ENCODE results near the gene NCKIPSD. TPM values are rescaled to one million over a fixed set of nuclear protein-coding genes. Genes with fewer than 3 reads are reported as not detected.

The NCKIPSD gene
- polyA plus RNA-seq, 3 donors, result 4.2 to 14.8 (median 4.3) TPM

GRCh38 chr3:48689384-48689783 lies 3.7 kb upstream of the NCKIPSD start:
- H3K27me3 Mint-ChIP-seq (ENCODE audit: low read depth in 3 of 3), result peaks cover 0 to 5% (median 3%) of the 10 kb centered on the region in 3 donors
- peaks cover 64% of the 10 kb centered on the region for H4K20me1 ChIP-seq (ENCODE audit: insufficient read depth, low read length)
- intact Hi-C loops (cut with micrococcal nuclease), result loop anchor here (5.0 to 10.0 kb wide), 4 partner anchors 135 to 415 kb away; partner anchors contain the start of gene PFKFB4 (in 1 of the 2)
- H3K4me2 ChIP-seq (replicated peaks; ENCODE audit: extremely low read depth, low read length, poor library complexity, severe bottlenecking), result no peak overlapping the region
- no peak overlapping the region for H3K9ac ChIP-seq (ENCODE audit: insufficient read depth, low read length, poor library complexity, severe bottlenecking)
- no peak for TF ChIP-seq CTCF (IDR thresholded peaks at IDR 0.05)
- H3K4me3 ChIP-seq (replicated peaks in 1 of 3; ENCODE audit: low read depth in 2 of 3, low read length in 3 of 3), result no peak overlapping the region
- no peaks in the 10 kb centered on the region for H3K9me3 Mint-ChIP-seq
- DNase-seq, result no peak
- H3K27ac Mint-ChIP-seq, result peak overlapping the region in 1 of 7 donors; percentile 30
- peaks cover 15 to 20% of the 10 kb centered on the region in 2 donors for H3K4me1 ChIP-seq (ENCODE audit: control insufficient read depth in 1 of 2, insufficient read depth in 2 of 2, low read length in 2 of 2)
- no peaks in the 10 kb centered on the region for H3K9me3 ChIP-seq (replicated peaks in 1 of 2; ENCODE audit: control insufficient read depth in 1 of 2, insufficient read depth in 1 of 2, low read length in 2 of 2)
- H3K27me3 ChIP-seq (ENCODE audit: control insufficient read depth in 2 of 2, insufficient read depth in 2 of 2, low read length in 2 of 2), result no peaks in the 10 kb centered on the region
- peaks cover 64 to 72% of the 10 kb centered on the region in 2 donors for H3K36me3 ChIP-seq (replicated peaks in 1 of 2; ENCODE audit: control insufficient read depth in 1 of 2, insufficient read depth in 2 of 2, low read length in 2 of 2)
- no CpG with 5 or more reads among the region's 5 CpGs for WGBS (ENCODE audit: insufficient coverage)
- H3K79me2 ChIP-seq (ENCODE audit: insufficient read depth, low read length), result peaks cover 21% of the 10 kb centered on the region
- peaks cover 22% of the 10 kb centered on the region for H3K4me1 Mint-ChIP-seq
- no peak overlapping the region for H2AFZ ChIP-seq (ENCODE audit: insufficient read depth, low read depth, low read length, poor library complexity, severe bottlenecking)
- H3K4me3 Mint-ChIP-seq, result no peak overlapping the region
- H3K36me3 Mint-ChIP-seq, result peaks cover 55 to 69% of the 10 kb centered on the region in 2 donors
- no peak overlapping the region for H3K27ac ChIP-seq (ENCODE audit: low read depth in 1 of 2, low read length in 2 of 2)

- H3K4me3 Mint-ChIP-seq, result no peak overlapping the region
These were observed 3.0 kb upstream of the NCKIPSD start for GRCh38 chr3:48688737-48689075.

More at GRCh38 chr3:48688737-48689075, 3.0 kb upstream of the NCKIPSD start:
- H3K4me1 ChIP-seq (ENCODE audit: control insufficient read depth in 1 of 2, insufficient read depth in 2 of 2, low read length in 2 of 2), result peaks cover 18 to 25% of the 10 kb centered on the region in 2 donors
- intact Hi-C loops (cut with micrococcal nuclease), result loop anchor here (5.0 to 10.0 kb wide), 4 partner anchors 134 to 414 kb away; partner anchors contain the start of gene PFKFB4 (in 1 of the 2)
- H3K79me2 ChIP-seq (ENCODE audit: insufficient read depth, low read length), result peaks cover 21% of the 10 kb centered on the region
- no peak overlapping the region for H3K4me3 ChIP-seq (replicated peaks in 1 of 3; ENCODE audit: low read depth in 2 of 3, low read length in 3 of 3)
- H3K27ac ChIP-seq (ENCODE audit: low read depth in 1 of 2, low read length in 2 of 2), result no peak overlapping the region
- no peak overlapping the region for H2AFZ ChIP-seq (ENCODE audit: insufficient read depth, low read depth, low read length, poor library complexity, severe bottlenecking)
- no peak for DNase-seq
- no peak for TF ChIP-seq CTCF (IDR thresholded peaks at IDR 0.05)
- H4K20me1 ChIP-seq (ENCODE audit: insufficient read depth, low read length), result peaks cover 57% of the 10 kb centered on the region
- Mint-ChIP-seq H3K4me1 (peaks cover 28% of the 10 kb centered on the region), H3K36me3 (peaks cover 49 to 63% of the 10 kb centered on the region in 2 donors), H3K27ac (peak overlapping the region in 1 of 7 donors; percentile 40), H3K27me3 (ENCODE audit: low read depth in 3 of 3) (peaks cover 0 to 5% (median 3%) of the 10 kb centered on the region in 3 donors), H3K9me3 (no peaks in the 10 kb centered on the region)
- H3K27me3 ChIP-seq (ENCODE audit: control insufficient read depth in 2 of 2, insufficient read depth in 2 of 2, low read length in 2 of 2), result no peaks in the 10 kb centered on the region
- no CpG with 5 or more reads among the region's 3 CpGs for WGBS (ENCODE audit: insufficient coverage)
- H3K36me3 ChIP-seq (replicated peaks in 1 of 2; ENCODE audit: control insufficient read depth in 1 of 2, insufficient read depth in 2 of 2, low read length in 2 of 2), result peaks cover 58 to 65% of the 10 kb centered on the region in 2 donors
- no peaks in the 10 kb centered on the region for H3K9me3 ChIP-seq (replicated peaks in 1 of 2; ENCODE audit: control insufficient read depth in 1 of 2, insufficient read depth in 1 of 2, low read length in 2 of 2)
- no peak overlapping the region for H3K4me2 ChIP-seq (replicated peaks; ENCODE audit: extremely low read depth, low read length, poor library complexity, severe bottlenecking)
- H3K9ac ChIP-seq (ENCODE audit: insufficient read depth, low read length, poor library complexity, severe bottlenecking), result no peak overlapping the region

Measured in CD14-positive monocyte (primary cell).